GM10248 (cell line): ENCODE measurements around the gene A4GALT.

Experiments
- CTCF ChIA-PET: fragments of 300-600 bp; sonication (Branson Sonifier 250); formaldehyde crosslinking; extraction: SDS; loops from one replicate; lab custom pipeline; 2021; ENCODE audit warnings: antibody characterized with exemption; lab: Yijun Ruan, JAX
- POLR2A ChIA-PET: fragments of 350-650 bp; sonication (Branson Sonifier 250); formaldehyde crosslinking; extraction: SDS; loops from one replicate; lab custom pipeline; 2020; ENCODE audit warnings: antibody characterized with exemption; lab: Yijun Ruan, JAX
- DNase-seq: peaks from one replicate; pipeline ENCODE4 v3.0.0; 2012; ENCODE audit errors: extremely low spot score
- CTCF ChIP-seq: IDR thresholded peaks from 2 replicates; pipeline ENCODE4 v1.5.1; 2012; ENCODE audit warnings: mild to moderate bottlenecking, low read depth; ENCODE audit errors: extremely low read depth, missing control alignments, control extremely low read depth

Gene A4GALT

GRCh38 chr22:42707496-42707895 lies 13.2 kb downstream of the A4GALT start:
- ChIA-PET POLR2A (no interaction called here), CTCF (no interaction called here)
- no peak for DNase-seq
- no peak for TF ChIP-seq CTCF

- DNase-seq: no peak
- ChIA-PET POLR2A (no interaction called here), CTCF (no interaction called here)
Observed at GRCh38 chr22:42704896-42705295, 15.8 kb downstream of the A4GALT start.

GRCh38 chr22:42702675-42703074 lies 18.0 kb downstream of the A4GALT start:
- no peak for TF ChIP-seq CTCF
- CTCF ChIA-PET: no interaction called here
- POLR2A ChIA-PET: no interaction called here
- no peak for DNase-seq

More at GRCh38 chr22:42704896-42705295, 15.8 kb downstream of the A4GALT start:
- TF ChIP-seq CTCF: no peak

GRCh38 chr22:42701694-42702093 lies 19.0 kb downstream of the A4GALT start:
- DNase-seq: no peak
- ChIA-PET POLR2A (no interaction called here), CTCF (no interaction called here)
- no peak for TF ChIP-seq CTCF

- no peak for DNase-seq
- POLR2A ChIA-PET: no interaction called here
- no peak for TF ChIP-seq CTCF
- CTCF ChIA-PET: no interaction called here
Observed at GRCh38 chr22:42700901-42701300, 19.8 kb downstream of the A4GALT start.

- CTCF ChIA-PET: interaction anchor here (1.1 to 1.5 kb wide), 3 partner anchors 37 to 75 kb away, joined by 3 to 4 read pairs (median 3); no protein-coding TSS in a partner anchor
Observed at GRCh38 chr22:42700355-42700754, 20.3 kb downstream of the A4GALT start.

More at GRCh38 chr22:42700355-42700754, 20.3 kb downstream of the A4GALT start:
- TF ChIP-seq CTCF: no peak
- POLR2A ChIA-PET: no interaction called here
- no peak for DNase-seq
